ENCODE results near the gene ABCA12. TPM values are rescaled to one million over a fixed set of nuclear protein-coding genes. Genes with fewer than 3 reads are reported as not detected.

Gene ABCA12
- total and polyA plus RNA-seq, 8 donors = 0.03 to 0.58 (median 0.15) TPM

GRCh38 chr2:215156453-215156852 lies 18.0 kb upstream of the ABCA12 start:
- DNase-seq (no peak), ATAC-seq (no peak)
- intact Hi-C loops (cut with DNase I) = no loop called here
- no peak for TF ChIP-seq CTCF (IDR thresholded peaks at IDR 0.05)
- H3K9me3 ChIP-seq = peaks cover 0 to under 1% of the 10 kb centered on the region in 2 donors
- no peaks in the 10 kb centered on the region for H3K36me3 ChIP-seq
- no peak overlapping the region for H3K4me3 ChIP-seq
- H3K27ac ChIP-seq = no peak overlapping the region
- H3K4me1 ChIP-seq = no peaks in the 10 kb centered on the region
- H3K27me3 ChIP-seq = no peaks in the 10 kb centered on the region

- Histone ChIP-seq H3K27ac (no peak overlapping the region), H3K4me1 (no peaks in the 10 kb centered on the region), H3K27me3 (no peaks in the 10 kb centered on the region), H3K4me3 (no peak overlapping the region), H3K36me3 (no peaks in the 10 kb centered on the region), H3K9me3 (peaks cover 0 to 2% of the 10 kb centered on the region in 2 donors)
- ATAC-seq (no peak), DNase-seq (no peak)
- TF ChIP-seq CTCF (IDR thresholded peaks at IDR 0.05) = no peak
- intact Hi-C loops (cut with DNase I) = no loop called here
These were observed 11.5 kb upstream of the ABCA12 start for GRCh38 chr2:215149894-215150293.

GRCh38 chr2:215149486-215149885 lies 11.1 kb upstream of the ABCA12 start:
- no peak for ATAC-seq
- H3K4me3 ChIP-seq = no peak overlapping the region
- intact Hi-C loops (cut with DNase I) = no loop called here
- H3K27ac ChIP-seq = no peak overlapping the region
- H3K36me3 ChIP-seq = no peaks in the 10 kb centered on the region
- peaks cover 0 to 2% of the 10 kb centered on the region in 2 donors for H3K9me3 ChIP-seq
- no peak for DNase-seq
- no peaks in the 10 kb centered on the region for H3K4me1 ChIP-seq
- H3K27me3 ChIP-seq = no peaks in the 10 kb centered on the region
- TF ChIP-seq CTCF (IDR thresholded peaks at IDR 0.05) = no peak

- Histone ChIP-seq H3K4me1 (no peaks in the 10 kb centered on the region), H3K36me3 (no peaks in the 10 kb centered on the region), H3K27ac (no peak overlapping the region), H3K27me3 (no peaks in the 10 kb centered on the region), H3K4me3 (no peak overlapping the region), H3K9me3 (peaks cover 0 to 2% of the 10 kb centered on the region in 2 donors)
- TF ChIP-seq CTCF (IDR thresholded peaks at IDR 0.05) = no peak
- intact Hi-C loops (cut with DNase I) = no loop called here
- ATAC-seq (no peak), DNase-seq (no peak)
These were observed 10.6 kb upstream of the ABCA12 start for GRCh38 chr2:215149060-215149459.

GRCh38 chr2:215145611-215146010 lies 7.2 kb upstream of the ABCA12 start:
- H3K27ac ChIP-seq = no peak overlapping the region
- no peaks in the 10 kb centered on the region for H3K9me3 ChIP-seq
- H3K4me1 ChIP-seq = no peaks in the 10 kb centered on the region
- no peak for TF ChIP-seq CTCF (IDR thresholded peaks at IDR 0.05)
- no peaks in the 10 kb centered on the region for H3K36me3 ChIP-seq
- H3K27me3 ChIP-seq = no peaks in the 10 kb centered on the region
- no peak overlapping the region for H3K4me3 ChIP-seq
- ATAC-seq = no peak
- peak in 1 of 4 donors; percentile 22 for DNase-seq
- intact Hi-C loops (cut with DNase I) = no loop called here

Data from left lung (tissue), 10 donors.